GM08714 (cell line): ENCODE data around the gene TTLL11.
"Not testable (repeated sequence)": the region's sequence is repeated elsewhere in the genome, so short reads cannot be mapped to it uniquely, and the experiment has no call there.

Experiments used
- H3K4me3 ChIP-seq: fragments of 200-500 bp; sonication (Bioruptor generic); 2 replicates; pipeline ENCODE4 v1.5.1; 2014; ENCODE audit warnings: mild to moderate bottlenecking, low read length, inconsistent platforms
- ZNF274 ChIP-seq: IDR thresholded peaks from 2 replicates; pipeline ENCODE4 v1.6.1; 2012; ENCODE audit warnings: mild to moderate bottlenecking, low read depth, low read length

TTLL11 gene

DNA sequence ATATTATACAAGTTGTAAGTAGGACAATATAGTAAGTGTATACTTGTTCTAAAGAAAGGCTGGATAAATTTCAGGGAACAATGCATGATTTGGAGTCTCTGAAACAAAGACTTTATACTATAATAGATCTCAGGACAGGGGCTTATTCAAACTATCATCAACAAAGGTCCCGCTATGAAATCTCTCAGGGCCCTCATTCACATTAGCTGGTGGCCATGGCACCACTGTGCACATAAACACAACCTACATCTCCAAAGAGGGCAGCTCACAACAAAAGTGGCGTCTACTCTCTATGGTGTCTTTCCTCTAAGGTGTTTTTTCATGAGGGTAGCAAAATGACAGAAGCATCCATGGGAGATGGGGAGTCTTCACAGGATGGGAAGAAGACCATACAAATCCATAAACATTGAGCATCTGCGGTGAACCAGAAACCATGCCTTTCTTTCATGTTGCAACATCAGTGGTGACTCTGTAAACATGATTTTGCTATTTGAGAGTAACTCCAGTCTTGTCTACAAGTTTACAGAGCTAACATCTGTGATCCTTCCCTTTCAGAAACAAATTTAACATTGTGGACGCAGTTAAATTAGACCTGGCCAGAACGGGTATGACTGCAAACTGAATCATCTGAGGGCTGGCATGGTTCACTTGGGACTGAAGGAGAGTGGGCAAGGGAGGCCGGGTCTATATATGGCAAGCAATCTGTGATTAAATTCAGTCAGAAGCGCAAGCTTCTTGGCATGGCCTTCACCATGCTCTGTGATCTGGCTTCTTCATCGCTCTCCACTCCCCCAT lies 5.5 kb downstream of the TTLL11 start:
- no peak overlapping the region for H3K4me3 ChIP-seq
- TF ChIP-seq ZNF274, result no peak

DNA sequence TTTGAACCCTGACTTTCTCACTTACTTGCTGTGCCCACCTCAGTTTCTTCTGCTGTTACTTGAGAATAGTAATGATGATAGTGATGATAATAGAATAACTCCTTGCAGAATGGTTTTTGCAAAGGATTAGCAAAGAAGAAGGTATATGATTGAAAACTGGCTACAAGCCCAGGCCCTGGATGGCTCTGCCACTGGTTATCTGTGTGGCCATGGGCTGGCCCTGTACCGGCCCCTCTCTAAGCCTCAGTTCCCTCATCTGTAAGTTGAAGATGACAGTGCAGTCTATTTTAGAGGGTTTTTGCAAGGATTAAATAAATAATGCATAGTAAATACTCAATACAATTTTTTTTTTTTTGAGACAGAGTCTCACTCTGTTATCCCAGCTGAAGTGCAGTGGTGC lies 6.2 kb downstream of the TTLL11 start:
- H3K4me3 ChIP-seq, result no peak overlapping the region
- TF ChIP-seq ZNF274, result no peak

DNA sequence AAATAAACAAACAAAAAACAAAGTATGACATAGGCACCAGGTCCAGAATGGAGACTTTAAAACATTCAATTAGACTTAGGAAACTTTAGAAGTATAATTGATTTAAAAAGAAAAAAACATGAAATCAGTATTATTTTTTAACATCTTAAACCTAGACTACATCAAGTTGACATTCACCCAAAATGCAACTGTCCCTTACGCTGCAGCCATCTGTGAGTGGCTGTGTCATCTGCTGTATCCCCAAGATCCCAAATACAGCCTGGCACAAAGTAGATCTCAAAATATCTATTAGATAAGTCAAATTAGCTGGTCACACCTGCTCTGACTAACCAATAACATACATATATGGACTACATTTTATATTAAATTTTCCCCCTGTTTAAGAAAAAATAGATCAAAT lies 7.8 kb downstream of the TTLL11 start:
- no peak overlapping the region for H3K4me3 ChIP-seq
- TF ChIP-seq ZNF274, result no peak

DNA sequence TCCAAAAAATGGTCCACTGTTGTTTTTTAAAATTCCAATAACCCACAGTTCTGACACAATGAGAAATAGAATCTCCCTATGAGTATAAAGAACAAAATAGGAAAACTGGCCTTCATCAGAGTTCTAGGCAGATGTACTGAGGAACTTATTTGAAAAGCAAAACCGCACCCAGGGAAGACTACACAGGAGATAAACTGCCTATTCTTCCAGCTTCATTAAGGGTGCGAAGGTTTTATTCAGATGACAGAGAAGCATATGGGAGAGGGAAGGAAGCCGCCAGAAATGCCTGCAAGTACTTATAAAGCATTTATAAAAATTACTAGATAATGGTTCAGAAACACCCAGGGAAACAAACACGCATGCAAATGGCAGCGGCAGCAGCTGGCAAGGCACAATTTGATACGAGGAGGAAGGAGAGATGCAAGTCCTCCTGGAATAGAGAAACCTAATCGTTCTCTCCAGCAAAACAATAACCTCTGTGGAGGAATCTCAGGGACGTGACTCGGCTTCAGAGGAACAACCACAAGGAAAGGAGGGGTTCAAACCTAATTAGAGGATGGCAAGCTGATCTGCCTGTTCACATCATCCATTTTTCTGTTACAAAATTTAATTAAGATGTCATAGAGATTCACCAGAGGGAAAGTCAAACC lies 9.0 kb downstream of the TTLL11 start:
- TF ChIP-seq ZNF274, result no peak
- no peak overlapping the region for H3K4me3 ChIP-seq

DNA sequence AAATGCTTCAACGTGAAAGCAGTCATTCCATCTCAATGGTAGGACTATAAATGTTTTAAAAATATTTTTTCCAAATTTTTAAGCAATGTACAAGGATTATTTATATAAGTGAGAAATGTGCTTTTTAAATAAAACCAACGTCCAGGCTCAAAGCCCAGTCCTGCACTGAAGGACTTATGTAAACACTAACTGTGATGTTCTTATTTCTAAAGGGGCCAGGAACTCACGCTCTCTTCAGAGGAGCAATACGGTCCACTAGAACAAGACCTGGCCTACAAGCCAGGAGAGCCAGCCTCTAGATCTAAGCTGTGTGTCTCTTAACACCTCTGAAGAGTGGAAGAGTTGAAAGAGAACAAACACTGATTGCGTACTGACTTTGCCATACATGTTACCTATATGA lies 12.1 kb downstream of the TTLL11 start:
- H3K4me3 ChIP-seq, result no peak overlapping the region
- TF ChIP-seq ZNF274, result no peak

DNA sequence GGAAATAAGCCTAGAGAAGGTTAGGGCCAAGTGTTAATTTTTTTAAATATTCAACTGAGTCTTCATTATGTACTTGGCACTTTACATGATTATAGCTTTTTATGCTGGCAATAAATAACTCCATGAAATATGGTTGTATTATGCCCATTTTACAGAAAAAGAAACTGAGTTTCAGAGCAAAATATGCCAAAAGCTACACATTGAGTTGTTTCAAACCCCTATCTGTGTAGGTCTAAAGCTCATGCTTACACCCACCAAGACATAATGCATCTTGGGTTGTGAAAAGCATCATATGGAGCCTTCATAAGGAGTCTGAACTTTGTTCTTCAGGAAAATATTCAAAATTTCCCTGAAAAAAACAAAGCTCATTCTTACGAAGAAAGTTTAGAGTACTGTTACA lies 14.6 kb downstream of the TTLL11 start:
- H3K4me3 ChIP-seq, result no peak overlapping the region
- no peak for TF ChIP-seq ZNF274

DNA sequence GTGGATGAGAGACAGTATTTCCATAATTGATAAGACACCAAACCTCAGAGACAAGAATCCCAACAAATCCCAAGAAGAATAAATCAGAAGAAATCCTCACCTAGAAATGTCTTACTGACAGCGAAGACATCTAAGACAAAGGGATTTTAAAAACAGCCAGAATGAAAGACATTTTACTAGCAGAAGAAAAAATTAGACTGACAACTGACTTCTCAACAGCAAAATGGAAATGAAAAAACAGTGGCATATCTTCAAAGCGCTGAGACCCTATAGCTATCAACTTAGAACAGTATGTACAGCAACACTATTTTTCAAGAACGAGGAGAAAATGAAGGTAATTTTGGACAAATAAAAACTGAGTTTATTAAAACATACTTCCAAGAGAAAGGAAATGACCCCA lies 16.3 kb downstream of the TTLL11 start:
- TF ChIP-seq ZNF274, result no peak
- H3K4me3 ChIP-seq, result no peak overlapping the region

DNA sequence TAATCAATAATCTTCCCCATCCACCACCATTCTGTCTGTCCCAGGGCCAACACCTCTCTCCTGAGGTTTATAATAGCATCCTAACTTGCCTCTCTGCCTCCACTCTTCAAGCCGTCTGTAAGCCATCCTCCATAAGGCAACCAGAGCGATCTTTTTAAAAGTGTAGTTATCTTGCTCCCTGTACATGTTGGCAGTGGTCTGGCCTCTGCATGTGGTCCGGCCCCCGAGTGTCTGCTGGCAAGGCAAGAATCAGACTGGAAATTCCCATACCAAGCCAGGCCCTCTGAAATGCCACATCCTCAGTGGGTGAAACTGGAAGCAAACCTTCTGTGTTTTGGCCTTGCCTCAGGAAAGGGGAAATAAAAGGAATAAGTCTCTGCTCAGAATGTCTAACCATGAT lies 17.0 kb downstream of the TTLL11 start:
- no peak overlapping the region for H3K4me3 ChIP-seq
- no peak for TF ChIP-seq ZNF274

DNA sequence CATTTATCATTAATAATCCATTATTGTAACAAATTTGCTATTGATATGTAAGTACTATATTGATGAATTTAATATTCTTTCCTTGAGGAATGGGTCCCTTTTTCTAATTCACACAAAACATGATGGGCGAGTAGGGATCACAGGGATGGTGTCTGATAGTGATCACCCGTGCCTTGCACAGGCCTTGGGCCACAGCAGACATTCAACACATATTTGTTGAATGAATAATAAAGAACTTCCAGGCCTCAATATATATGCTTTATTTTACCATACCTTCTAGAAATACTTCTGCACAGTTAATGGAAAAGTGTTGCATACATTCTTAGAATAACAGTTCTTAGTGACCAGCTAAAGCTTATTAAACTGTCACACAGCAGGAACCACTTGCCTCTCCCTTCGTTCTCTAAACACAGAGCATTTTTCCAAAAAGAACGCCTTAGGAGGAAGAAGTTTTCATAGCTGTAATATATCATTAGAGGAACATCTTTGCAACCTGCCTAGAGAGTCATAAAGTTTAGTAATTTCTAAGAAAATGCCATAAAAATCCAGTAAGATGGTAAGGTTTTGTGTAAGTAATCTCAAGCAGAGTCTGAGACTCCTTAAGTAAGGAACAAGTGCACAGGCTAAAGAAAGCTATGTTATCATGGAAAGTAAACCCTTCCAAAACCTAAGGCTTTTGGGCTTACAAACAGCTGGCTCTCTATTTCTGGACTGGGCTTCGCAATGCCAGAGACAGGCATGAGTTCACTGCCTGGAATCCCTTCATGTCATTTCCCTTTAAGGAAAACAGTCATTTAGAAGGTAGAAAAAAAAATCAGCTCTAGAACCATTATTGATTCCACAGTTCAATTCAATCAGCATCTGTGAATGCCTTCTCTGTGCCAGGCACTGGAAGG lies 17.7 kb downstream of the TTLL11 start:
- H3K4me3 ChIP-seq, result no peak overlapping the region
- TF ChIP-seq ZNF274, result no peak

DNA sequence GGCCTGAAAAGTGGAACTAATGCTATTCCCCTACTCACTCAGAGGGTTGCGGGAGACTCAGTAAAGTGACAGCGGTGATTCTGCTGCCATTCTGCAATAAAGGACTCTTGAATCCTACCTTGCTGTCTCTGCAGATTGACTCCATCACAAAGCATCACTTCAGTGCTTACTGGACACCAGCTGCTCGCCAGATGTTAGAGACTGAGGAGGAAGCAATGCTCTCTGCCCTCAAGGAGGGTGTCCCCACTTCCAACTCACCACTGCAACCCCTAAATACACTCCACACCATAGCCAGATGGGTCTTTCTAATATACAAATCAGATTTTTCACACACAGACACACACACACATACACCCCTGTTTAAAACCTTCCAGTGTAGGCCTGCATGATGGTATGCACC lies 21.4 kb downstream of the TTLL11 start:
- H3K4me3 ChIP-seq, result no peak overlapping the region
- no peak for TF ChIP-seq ZNF274

DNA sequence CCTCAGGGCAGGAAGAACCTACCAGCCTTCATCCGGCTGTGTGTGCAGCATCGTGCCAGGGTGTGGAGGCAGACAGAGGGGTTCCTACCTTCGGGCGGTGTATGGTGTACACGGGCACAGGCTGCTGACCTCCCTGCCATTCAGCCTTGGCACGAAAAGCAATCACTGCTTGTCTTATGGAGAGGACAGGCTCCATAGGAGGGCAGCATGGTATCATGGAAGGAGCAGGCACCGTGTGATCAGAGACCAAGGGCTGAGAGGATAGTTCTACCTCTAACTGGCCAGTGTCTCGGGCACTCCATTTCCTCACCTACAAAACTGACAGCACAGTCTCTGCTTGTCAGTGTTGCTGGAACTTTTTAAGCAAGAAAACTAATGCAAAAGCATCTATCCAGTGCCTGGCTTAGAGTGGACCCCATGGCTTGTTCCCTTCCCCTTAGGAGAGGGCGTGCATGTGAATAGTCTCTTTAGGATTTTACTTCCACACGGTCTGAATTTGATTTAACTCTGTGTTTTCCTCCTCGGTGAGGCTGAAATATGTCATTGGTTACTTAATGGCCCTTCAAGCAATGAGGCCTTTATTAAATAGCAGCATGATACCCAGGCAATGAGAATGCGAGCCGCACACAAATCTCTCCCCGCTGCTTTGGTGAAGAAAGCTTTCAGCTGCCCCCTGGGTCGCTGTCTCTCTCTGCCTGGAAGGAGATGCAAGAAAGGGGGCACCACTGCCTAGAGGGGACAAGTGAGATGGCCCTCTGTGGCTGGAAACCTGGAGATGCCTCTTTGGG lies 22.2 kb downstream of the TTLL11 start:
- H3K4me3 ChIP-seq, result no peak overlapping the region
- TF ChIP-seq ZNF274, result no peak

DNA sequence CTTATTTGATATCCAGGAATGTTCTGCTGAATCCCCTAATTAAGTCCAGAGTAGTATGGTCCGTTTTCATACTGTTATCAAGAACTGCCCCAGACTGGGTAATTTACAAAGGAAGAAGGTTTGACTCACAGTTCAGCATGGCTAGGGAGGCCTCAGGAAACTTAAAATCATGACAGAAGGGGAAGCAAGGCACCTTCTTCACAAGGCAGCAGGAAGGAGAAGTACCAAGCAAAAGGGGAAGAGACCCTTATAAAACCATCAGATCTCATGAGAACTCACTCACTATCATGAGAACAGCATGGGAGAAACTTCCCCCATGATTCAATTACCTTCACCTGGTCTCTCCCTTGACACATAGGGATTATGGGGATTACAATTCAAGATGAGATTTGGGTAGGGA lies 26.4 kb downstream of the TTLL11 start:
- H3K4me3 ChIP-seq, result not testable (repeated sequence)

DNA sequence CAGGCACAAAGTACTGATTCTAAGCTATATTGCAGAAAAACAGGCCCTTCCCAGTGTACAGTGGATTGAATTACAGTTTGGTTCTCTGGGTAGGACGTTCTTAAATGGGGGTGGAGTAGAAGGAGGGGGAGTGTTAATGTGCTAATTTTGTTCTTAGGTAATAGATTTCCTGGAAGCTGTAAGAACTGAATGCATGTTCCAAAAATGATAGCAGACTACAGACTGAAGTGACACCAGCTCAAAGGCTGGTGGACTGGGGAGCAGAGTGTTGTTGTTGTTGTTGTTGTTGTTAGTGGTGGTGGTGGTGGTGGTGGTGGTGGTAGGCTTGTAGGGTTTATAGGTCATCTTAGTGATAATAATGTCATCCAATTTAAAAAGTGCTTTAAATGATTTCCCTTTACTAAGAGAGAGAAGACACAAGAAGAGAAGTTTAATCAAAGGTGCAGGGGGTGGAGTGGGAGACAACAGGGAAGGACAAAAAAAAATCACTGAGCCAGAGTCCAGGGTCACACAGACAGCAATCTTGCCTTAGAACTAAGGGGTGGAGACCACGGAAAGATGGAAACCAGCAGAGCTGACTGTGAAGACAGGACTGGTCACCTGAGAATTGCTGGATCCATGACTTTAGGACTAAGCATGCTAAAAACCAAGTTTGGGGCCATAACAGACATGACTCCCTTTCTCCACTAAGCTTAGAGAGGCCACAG lies 27.0 kb downstream of the TTLL11 start:
- no peak for TF ChIP-seq ZNF274

More for the DNA sequence above, 27.0 kb downstream of the TTLL11 start:
- no peak overlapping the region for H3K4me3 ChIP-seq
